ENCODE results near the gene SVBP.

DNA sequence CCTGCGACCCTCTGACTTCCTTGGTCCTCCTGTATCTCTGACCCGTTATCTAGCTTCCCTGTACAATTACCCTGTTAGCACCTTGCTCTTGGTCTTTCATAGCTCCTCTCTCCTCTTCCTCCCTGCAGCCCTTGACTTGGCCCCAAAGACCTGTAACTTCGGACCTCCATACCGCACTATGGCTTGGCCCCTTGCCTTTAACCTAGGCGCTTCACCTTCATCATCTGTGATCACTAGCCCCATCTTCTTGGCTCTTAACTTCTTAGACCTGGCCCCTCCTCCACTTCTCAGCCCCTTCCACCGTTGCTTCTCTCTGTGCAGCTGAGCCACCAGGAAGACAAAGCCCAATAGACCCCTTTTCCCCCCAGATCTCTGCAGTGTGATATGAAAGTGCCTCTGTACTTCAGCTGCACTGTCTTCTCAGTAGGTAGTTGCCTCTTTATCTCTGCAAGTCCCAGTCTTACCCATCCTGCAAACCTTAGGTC lies 30.0 kb upstream of the SVBP start:
- TF ChIP-seq, protein P1, sequence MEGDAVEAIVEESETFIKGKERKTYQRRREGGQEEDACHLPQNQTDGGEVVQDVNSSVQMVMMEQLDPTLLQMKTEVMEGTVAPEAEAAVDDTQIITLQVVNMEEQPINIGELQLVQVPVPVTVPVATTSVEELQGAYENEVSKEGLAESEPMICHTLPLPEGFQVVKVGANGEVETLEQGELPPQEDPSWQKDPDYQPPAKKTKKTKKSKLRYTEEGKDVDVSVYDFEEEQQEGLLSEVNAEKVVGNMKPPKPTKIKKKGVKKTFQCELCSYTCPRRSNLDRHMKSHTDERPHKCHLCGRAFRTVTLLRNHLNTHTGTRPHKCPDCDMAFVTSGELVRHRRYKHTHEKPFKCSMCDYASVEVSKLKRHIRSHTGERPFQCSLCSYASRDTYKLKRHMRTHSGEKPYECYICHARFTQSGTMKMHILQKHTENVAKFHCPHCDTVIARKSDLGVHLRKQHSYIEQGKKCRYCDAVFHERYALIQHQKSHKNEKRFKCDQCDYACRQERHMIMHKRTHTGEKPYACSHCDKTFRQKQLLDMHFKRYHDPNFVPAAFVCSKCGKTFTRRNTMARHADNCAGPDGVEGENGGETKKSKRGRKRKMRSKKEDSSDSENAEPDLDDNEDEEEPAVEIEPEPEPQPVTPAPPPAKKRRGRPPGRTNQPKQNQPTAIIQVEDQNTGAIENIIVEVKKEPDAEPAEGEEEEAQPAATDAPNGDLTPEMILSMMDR (IDR thresholded peaks at IDR 0.05), result no peak
- no peak for TF ChIP-seq POLR2A (IDR thresholded peaks at IDR 0.05)
